GM18517 (cell line): ENCODE results near the gene MYO16.

Experiments
- ATAC-seq: cut with Tn5 transposase; IDR thresholded peaks from one replicate; pipeline ENCODE4 v1.9.1; 2021; ENCODE audit warnings: mild to moderate bottlenecking, moderate library complexity; ENCODE audit not compliant: unreplicated experiment

The MYO16 gene

GRCh38 chr13:108787700-108788414, 158.4 kb downstream of the MYO16 start:
- ATAC-seq, result no peak

GRCh38 chr13:108789476-108789875, 160.1 kb downstream of the MYO16 start:
- ATAC-seq, result no peak

DNA sequence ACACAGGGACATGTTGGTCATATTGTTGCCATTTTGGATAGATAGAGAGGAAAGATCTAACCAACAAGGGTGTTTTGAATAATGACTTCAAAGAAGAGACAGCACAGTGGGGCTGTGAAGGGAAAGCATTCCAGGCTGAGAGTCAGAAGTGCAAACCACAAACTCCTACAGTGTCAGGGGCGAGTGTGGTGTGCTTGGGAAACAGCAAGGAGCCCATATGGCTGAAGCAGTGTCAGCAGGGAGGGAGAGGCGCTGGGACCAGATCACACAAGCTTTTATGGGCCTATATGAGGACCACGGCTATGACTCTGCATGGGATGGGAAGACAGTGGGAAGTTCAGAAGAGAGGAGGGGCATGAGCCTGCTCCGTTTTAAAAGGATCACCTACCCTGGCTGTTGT, 166.4 kb downstream of the MYO16 start:
- ATAC-seq, result no peak

GRCh38 chr13:108797354-108797753, 167.9 kb downstream of the MYO16 start:
- ATAC-seq, result no peak

DNA sequence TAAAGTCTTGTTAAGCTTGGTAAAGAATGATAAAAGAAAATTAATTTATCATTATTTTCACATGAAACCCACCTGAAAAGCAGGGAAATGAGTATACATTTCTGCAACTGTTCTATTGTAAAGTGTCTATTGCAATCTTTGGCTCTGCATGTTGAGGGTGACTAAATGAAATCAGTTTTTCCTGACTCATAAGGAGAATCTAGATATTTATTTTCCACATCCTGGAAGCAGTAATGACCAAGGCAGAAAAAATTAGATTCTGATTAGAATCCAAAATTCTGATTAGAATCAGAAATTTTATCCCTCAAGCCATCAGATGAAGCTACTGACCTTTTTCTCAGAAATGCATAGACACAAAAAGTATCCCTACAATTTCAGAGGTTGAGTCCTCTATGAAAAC, 178.4 kb downstream of the MYO16 start:
- no peak for ATAC-seq

- no peak for ATAC-seq
These were observed 182.8 kb downstream of the MYO16 start for GRCh38 chr13:108812165-108812564.

- no peak for ATAC-seq
These were observed 183.2 kb downstream of the MYO16 start for GRCh38 chr13:108812661-108813060.

GRCh38 chr13:108813587-108814170, 184.3 kb downstream of the MYO16 start:
- no peak for ATAC-seq

- ATAC-seq, result no peak
These were observed 187.0 kb downstream of the MYO16 start for GRCh38 chr13:108816375-108816774.

DNA sequence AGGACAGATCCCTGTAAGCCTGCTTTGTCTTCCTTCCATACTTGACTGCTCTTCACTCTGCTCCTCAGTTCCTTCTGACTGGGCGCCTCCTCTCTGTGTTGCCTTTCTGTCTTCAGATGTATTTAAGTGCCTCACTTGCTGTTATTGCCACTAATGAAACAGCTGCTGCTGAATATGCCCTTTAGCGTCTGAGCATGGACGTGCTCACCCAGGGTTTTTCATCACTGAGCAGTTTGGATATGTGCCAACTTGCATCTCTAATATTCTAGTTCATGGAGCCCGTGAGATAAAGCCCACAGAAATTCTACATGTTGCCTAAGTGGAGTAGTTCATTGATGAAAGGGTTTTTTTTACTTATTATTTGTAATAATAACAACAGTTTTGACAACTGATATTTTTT, 198.2 kb downstream of the MYO16 start:
- ATAC-seq, result no peak

- ATAC-seq, result no peak
These were observed 198.8 kb downstream of the MYO16 start for GRCh38 chr13:108828086-108828815.

GRCh38 chr13:108830916-108831315, 201.5 kb downstream of the MYO16 start:
- ATAC-seq, result no peak

DNA sequence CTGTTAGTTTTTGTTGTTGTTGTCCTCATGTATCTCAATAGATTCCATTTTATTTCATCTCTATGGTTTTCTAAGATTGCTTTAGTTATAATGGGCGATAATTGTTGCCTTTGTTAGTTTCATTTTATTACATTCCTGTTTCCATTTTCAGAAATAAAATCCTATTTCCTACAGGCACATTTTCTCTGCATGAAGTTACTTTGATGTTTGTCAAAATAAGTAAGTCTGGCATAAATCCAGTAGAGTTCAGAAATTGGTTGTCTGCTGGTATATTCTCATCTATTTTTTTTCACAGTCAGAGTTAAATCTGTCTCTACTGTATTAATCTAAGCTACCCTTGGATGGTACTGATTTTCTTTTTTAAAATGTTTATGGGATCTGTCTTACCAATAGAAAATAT, 204.1 kb downstream of the MYO16 start:
- ATAC-seq, result no peak

DNA sequence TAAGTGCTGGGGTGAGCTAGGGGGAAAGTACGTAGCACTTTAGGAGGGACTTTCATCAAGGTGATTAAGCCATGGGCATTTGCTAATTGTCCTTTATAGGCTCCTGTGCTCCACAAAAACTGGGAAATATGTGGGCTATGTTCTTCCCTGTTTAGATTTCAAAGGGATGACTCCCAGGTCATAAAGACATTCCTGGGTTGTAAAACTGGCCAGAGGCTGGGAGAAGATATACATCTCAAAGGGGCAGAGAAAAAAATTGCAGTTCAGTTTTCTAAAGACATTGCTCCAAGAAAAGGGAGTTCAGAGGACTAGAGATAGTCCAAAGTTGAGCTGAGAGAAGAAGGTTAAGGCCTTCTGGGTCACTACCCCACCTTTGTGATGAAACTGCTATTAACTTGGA, 204.8 kb downstream of the MYO16 start:
- ATAC-seq, result no peak

GRCh38 chr13:108835083-108835482, 205.7 kb downstream of the MYO16 start:
- ATAC-seq, result no peak

DNA sequence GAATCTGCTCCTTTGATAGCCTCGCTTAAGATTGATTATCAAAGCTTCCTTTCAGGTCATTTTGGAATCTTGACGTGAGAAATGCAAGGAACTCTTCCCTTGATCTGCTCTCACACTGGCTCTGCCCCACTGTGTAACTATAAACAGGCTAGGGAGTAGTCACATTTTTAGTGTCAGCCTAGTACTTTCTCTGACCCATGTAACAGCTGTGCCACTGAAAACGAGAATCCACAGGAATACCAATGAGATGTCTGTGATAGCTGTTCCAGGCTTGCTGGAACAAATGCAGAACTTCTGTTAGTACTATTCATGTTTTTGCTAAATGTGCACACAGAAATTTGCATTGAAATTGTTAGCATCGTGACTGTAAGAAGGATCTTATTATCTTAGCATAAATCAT, 221.3 kb downstream of the MYO16 start:
- no peak for ATAC-seq

GRCh38 chr13:108851660-108852059, 222.2 kb downstream of the MYO16 start:
- no peak for ATAC-seq

DNA sequence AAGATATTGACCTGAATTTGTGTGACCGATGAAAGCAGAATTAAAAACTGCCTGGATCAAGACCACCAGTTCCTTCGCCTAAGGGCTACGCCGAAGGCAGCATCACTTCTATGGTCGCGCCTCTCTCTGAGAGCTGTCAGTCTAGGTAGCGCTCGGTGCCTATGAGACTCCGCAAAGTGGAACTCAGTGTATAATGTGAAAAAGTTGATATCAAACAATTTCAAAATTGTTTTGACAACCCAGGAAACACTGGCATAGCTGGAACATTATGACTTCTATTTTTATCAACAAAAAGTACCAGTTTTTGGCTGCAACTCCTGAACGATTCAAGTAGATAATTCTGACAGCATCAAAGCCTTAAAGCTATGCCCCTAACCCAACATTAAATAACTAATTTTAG, 223.6 kb downstream of the MYO16 start:
- no peak for ATAC-seq

DNA sequence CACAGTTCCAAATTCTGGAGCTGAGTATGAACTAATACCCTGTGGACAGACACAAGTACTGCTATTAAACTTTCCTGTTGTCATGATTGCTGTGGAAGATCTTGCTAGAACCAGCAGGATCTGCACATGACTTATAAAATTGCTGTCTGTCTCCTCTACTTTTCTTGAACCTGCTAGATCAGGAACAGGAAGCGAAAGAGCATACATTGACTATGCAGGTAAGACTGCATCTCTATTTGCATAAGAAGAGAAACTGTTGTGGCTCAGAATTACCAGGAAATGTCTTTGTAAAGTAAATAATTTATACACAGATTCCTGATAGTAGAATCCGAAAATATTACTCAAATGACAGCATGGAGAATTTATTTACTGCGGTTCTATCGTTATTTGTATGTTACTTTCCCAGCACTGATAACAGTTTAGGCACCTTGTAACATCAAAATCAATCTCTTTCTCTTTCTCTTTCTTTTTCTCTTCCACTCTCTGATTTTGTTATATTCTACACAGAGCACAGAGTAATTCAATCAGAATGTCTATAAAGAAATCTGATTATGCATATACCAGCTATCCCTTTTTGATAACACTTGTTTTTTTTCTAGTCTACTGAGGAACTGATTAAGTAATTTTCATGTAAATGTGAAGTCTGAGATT, 226.5 kb downstream of the MYO16 start:
- peak; percentile 84 for ATAC-seq

- ATAC-seq, result no peak
These were observed 229.3 kb downstream of the MYO16 start for GRCh38 chr13:108858676-108859075.

- no peak for ATAC-seq
These were observed 230.0 kb downstream of the MYO16 start for GRCh38 chr13:108859197-108860012.
